Measurements from ENCODE around the gene CD58. TPM values are rescaled to one million over a fixed set of nuclear protein-coding genes. Genes with fewer than 3 reads are reported as not detected.
A peak's percentile ranks its signal among the peaks of the same experiment; 100 is the strongest.

CD58 gene
- total RNA-seq, 2 experiments from 2014 or later = 11.1 to 12.7 TPM

- H3K9me3 Mint-ChIP-seq = no peaks in the 10 kb centered on the region
- H3K36me3 Mint-ChIP-seq (ENCODE audit: low read depth) = no peaks in the 10 kb centered on the region
- peak overlapping the region; percentile 95 for H3K27ac Mint-ChIP-seq
- ChIA-PET POLR2A (interaction anchor here (1.1 to 1.8 kb wide), 6 partner anchors 9 to 556 kb away, joined by 3 to 8 read pairs (median 4); no protein-coding TSS in a partner anchor), CTCF (interaction anchor here (0.8 to 4.0 kb wide), 8 partner anchors 11 to 366 kb away, joined by 3 to 22 read pairs (median 4); no protein-coding TSS in a partner anchor)
- ATAC-seq (peak; percentile 90), DNase-seq (peak; percentile 96)
- H3K4me3 Mint-ChIP-seq = peak overlapping the region; percentile 13
- H3K4me1 Mint-ChIP-seq (ENCODE audit: low read depth) = peaks cover 62% of the 10 kb centered on the region
- intact Hi-C loops (cut with micrococcal nuclease) = loop anchor here (5.0 kb wide), 1 partner anchor 53 kb away; no protein-coding TSS in a partner anchor
- H3K27me3 Mint-ChIP-seq = no peaks in the 10 kb centered on the region
- TF ChIP-seq CTCF (IDR thresholded peaks at IDR 0.05) = no peak
These were observed 66.3 kb downstream of the CD58 start for GRCh38 chr1:116504308-116505156.

- H3K27me3 Mint-ChIP-seq = no peaks in the 10 kb centered on the region
- H3K36me3 Mint-ChIP-seq (ENCODE audit: low read depth) = no peaks in the 10 kb centered on the region
- peaks cover 57% of the 10 kb centered on the region for H3K4me1 Mint-ChIP-seq (ENCODE audit: low read depth)
- POLR2A ChIA-PET = interaction anchor here (1.2 to 1.7 kb wide), 4 partner anchors 10 to 557 kb away, joined by 3 to 6 read pairs (median 4); no protein-coding TSS in a partner anchor
- CTCF ChIA-PET = interaction anchor here (0.8 to 11.0 kb wide), 11 partner anchors 11 to 365 kb away, joined by 3 to 177 read pairs (median 4); no protein-coding TSS in a partner anchor
- peak; percentile 25 for ATAC-seq
- H3K4me3 Mint-ChIP-seq = peak overlapping the region; percentile 28
- peak overlapping the region; percentile 95 for H3K27ac Mint-ChIP-seq
- intact Hi-C loops (cut with micrococcal nuclease) = no loop called here
- no peak for TF ChIP-seq CTCF (IDR thresholded peaks at IDR 0.05)
- peak; percentile 58 for DNase-seq
- H3K9me3 Mint-ChIP-seq = no peaks in the 10 kb centered on the region
These were observed 67.1 kb downstream of the CD58 start for GRCh38 chr1:116503546-116504307.

GRCh38 chr1:116502671-116503314 lies 68.0 kb downstream of the CD58 start:
- Mint-ChIP-seq H3K4me1 (ENCODE audit: low read depth) (peaks cover 48% of the 10 kb centered on the region), H3K27me3 (no peaks in the 10 kb centered on the region), H3K4me3 (no peak overlapping the region), H3K36me3 (ENCODE audit: low read depth) (no peaks in the 10 kb centered on the region), H3K27ac (peak overlapping the region; percentile 95), H3K9me3 (no peaks in the 10 kb centered on the region)
- CTCF ChIA-PET = interaction anchor here (1.1 to 11.0 kb wide), 8 partner anchors 12 to 363 kb away, joined by 4 to 177 read pairs (median 4); no protein-coding TSS in a partner anchor
- POLR2A ChIA-PET = interaction anchor here (0.9 to 1.7 kb wide), 2 partner anchors 12 to 54 kb away, joined by 3 to 4 read pairs; no protein-coding TSS in a partner anchor
- DNase-seq (no peak), ATAC-seq (no peak)
- intact Hi-C loops (cut with micrococcal nuclease) = no loop called here
- TF ChIP-seq CTCF (IDR thresholded peaks at IDR 0.05) = no peak

- H3K27ac Mint-ChIP-seq = no peak overlapping the region
- DNase-seq = no peak
- intact Hi-C loops (cut with micrococcal nuclease) = no loop called here
- no peaks in the 10 kb centered on the region for H3K9me3 Mint-ChIP-seq
- CTCF ChIA-PET = interaction anchor here (1.0 to 11.0 kb wide), 6 partner anchors 11 to 361 kb away, joined by 3 to 177 read pairs (median 4); no protein-coding TSS in a partner anchor
- peaks cover 46% of the 10 kb centered on the region for H3K4me1 Mint-ChIP-seq (ENCODE audit: low read depth)
- no peaks in the 10 kb centered on the region for H3K36me3 Mint-ChIP-seq (ENCODE audit: low read depth)
- POLR2A ChIA-PET = interaction anchor here (0.6 to 1.0 kb wide), 2 partner anchors 13 to 29 kb away, joined by 3 read pairs; no protein-coding TSS in a partner anchor
- H3K27me3 Mint-ChIP-seq = no peaks in the 10 kb centered on the region
- ATAC-seq = no peak
- no peak for TF ChIP-seq CTCF (IDR thresholded peaks at IDR 0.05)
- no peak overlapping the region for H3K4me3 Mint-ChIP-seq
These were observed 69.0 kb downstream of the CD58 start for GRCh38 chr1:116501870-116502244.
